DOHH2 (cell line): Measurements from ENCODE around the gene HSBP1.

Experiments
- H3F3A ChIP-seq: fragments of 200-600 bp; sonication (generic), shearing (Covaris generic); 2 replicates; pipeline ENCODE4 v1.6.0; 2016; ENCODE audit warnings: antibody characterized with exemption, mild to moderate bottlenecking; ENCODE audit not compliant: control insufficient read depth, insufficient read depth
- H3K27ac ChIP-seq: fragments of 200-600 bp; sonication (generic); 2 replicates; pipeline ENCODE4 v1.5.1; 2014; ENCODE audit warnings: low read depth, mild to moderate bottlenecking, low read length, moderate library complexity
- H3K27me3 ChIP-seq: fragments of 200-600 bp; sonication (generic); 2 replicates; pipeline ENCODE4 v1.6.1; 2014; ENCODE audit warnings: mild to moderate bottlenecking, low read length, mixed read lengths; ENCODE audit not compliant: control insufficient read depth
- H3K36me3 ChIP-seq: fragments of 200-600 bp; sonication (generic); 2 replicates; pipeline ENCODE4 v1.6.1; 2014; ENCODE audit warnings: mild to moderate bottlenecking, low read length, moderate library complexity, mixed read lengths; ENCODE audit not compliant: control insufficient read depth
- H3K4me1 ChIP-seq: fragments of 200-600 bp; sonication (generic); 2 replicates; pipeline ENCODE4 v1.6.1; 2014; ENCODE audit warnings: mild to moderate bottlenecking, low read length, mixed read lengths; ENCODE audit not compliant: control insufficient read depth
- H3K4me2 ChIP-seq: fragments of 200-600 bp; sonication (generic); 2 replicates; pipeline ENCODE4 v1.6.0; 2014; ENCODE audit warnings: mild to moderate bottlenecking, low read length, moderate library complexity
- H3K4me3 ChIP-seq: fragments of 200-600 bp; sonication (generic); 2 replicates; pipeline ENCODE4 v1.5.1; 2014; ENCODE audit warnings: mild to moderate bottlenecking, low read length, mixed read lengths
- H3K79me2 ChIP-seq: fragments of 200-600 bp; sonication (generic); 2 replicates; pipeline ENCODE4 v1.6.1; 2014; ENCODE audit warnings: mild to moderate bottlenecking, low read length, mixed read lengths; ENCODE audit not compliant: control insufficient read depth
- H3K9me2 ChIP-seq: fragments of 200-600 bp; sonication (generic); replicated peaks from 2 replicates; pipeline ENCODE4 v1.6.1; 2014; ENCODE audit warnings: mild to moderate bottlenecking, low read length, mixed read lengths; ENCODE audit not compliant: control insufficient read depth
- H3K9me3 ChIP-seq: fragments of 200-600 bp; sonication (generic); 2 replicates; pipeline ENCODE4 v1.6.1; 2014; ENCODE audit warnings: antibody characterized with exemption, low read length, mixed read lengths; ENCODE audit not compliant: control insufficient read depth, insufficient read depth
- H4K20me1 ChIP-seq: fragments of 200-600 bp; sonication (generic); 2 replicates; pipeline ENCODE4 v1.6.0; 2014; ENCODE audit warnings: low read depth, mild to moderate bottlenecking, antibody characterized with exemption, low read length, moderate library complexity; ENCODE audit not compliant: control insufficient read depth, insufficient read depth
- EZH2phosphoT487 ChIP-seq: fragments of 200-600 bp; sonication (generic); IDR thresholded peaks from 2 replicates; pipeline ENCODE4 v1.6.1; 2017; ENCODE audit warnings: borderline replicate concordance, mild to moderate bottlenecking, antibody characterized with exemption, low read length, moderate library complexity, mixed read lengths
- TF ChIP-seq, protein P1 (sequence below): fragments of 200-600 bp; sonication (generic); IDR thresholded peaks from one replicate; pipeline ENCODE4 v1.5.1; 2014; ENCODE audit warnings: antibody characterized with exemption, mild to moderate bottlenecking, low read depth, low read length; ENCODE audit not compliant: poor library complexity, severe bottlenecking

The HSBP1 gene

DNA sequence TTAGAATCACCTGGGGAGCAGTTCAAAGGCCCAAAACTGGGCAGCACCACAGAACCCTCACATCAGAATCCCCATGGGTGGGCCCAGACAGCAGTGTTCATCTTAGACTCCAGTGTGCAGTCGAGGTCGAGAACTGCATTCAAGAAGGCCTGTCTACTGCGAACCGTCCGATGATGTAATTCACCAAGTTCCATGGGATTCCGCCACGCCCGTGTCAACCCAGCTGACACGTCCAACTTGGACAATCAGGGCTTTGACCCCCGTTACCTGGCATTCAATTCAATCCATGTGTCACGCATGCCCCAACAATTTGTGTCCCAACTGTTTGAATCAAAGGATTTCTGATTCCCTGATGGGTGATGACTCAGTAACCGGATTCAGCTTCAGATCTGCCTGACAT, 9.2 kb downstream of the HSBP1 start:
- TF ChIP-seq EZH2phosphoT487 = no peak
- TF ChIP-seq, protein P1, sequence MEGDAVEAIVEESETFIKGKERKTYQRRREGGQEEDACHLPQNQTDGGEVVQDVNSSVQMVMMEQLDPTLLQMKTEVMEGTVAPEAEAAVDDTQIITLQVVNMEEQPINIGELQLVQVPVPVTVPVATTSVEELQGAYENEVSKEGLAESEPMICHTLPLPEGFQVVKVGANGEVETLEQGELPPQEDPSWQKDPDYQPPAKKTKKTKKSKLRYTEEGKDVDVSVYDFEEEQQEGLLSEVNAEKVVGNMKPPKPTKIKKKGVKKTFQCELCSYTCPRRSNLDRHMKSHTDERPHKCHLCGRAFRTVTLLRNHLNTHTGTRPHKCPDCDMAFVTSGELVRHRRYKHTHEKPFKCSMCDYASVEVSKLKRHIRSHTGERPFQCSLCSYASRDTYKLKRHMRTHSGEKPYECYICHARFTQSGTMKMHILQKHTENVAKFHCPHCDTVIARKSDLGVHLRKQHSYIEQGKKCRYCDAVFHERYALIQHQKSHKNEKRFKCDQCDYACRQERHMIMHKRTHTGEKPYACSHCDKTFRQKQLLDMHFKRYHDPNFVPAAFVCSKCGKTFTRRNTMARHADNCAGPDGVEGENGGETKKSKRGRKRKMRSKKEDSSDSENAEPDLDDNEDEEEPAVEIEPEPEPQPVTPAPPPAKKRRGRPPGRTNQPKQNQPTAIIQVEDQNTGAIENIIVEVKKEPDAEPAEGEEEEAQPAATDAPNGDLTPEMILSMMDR = no peak
- Histone ChIP-seq H3K27me3 (no peaks in the 10 kb centered on the region), H3F3A (0 out of 2 replicates have a peak, but pooled peaks cover 3% of the 10 kb centered on the region), H3K4me3 (no peak overlapping the region), H3K4me1 (peaks cover 7% of the 10 kb centered on the region; the same call in 1 of the 2 replicates), H3K9me3 (no peaks in the 10 kb centered on the region), H3K36me3 (peaks cover 9% of the 10 kb centered on the region), H3K9me2 (no peaks in the 10 kb centered on the region), H3K27ac (no peak overlapping the region), H3K4me2 (no peak overlapping the region), H4K20me1 (no peaks in the 10 kb centered on the region), H3K79me2 (no peaks in the 10 kb centered on the region)

DNA sequence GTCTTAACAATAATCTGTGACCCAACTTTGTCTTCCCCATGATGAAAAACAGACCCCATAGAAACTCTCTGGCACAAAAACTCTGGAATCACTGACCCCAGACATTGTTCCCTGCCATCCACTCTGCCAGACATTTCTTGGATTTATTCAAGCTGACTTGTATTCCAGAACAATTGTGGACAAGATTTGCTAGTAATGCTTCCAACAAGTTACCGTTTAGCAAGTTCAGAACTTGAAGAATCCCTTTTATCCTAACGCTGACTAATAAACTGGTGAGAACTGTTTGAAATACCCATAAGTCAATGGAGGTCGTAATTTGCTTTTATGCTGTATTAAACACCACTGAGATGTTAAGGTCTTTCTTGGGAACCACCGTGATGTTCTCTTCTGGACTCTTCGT, 10.5 kb downstream of the HSBP1 start:
- TF ChIP-seq EZH2phosphoT487 = no peak
- TF ChIP-seq, protein P1 = no peak
- no peaks in the 10 kb centered on the region for H3K9me2 ChIP-seq

DNA sequence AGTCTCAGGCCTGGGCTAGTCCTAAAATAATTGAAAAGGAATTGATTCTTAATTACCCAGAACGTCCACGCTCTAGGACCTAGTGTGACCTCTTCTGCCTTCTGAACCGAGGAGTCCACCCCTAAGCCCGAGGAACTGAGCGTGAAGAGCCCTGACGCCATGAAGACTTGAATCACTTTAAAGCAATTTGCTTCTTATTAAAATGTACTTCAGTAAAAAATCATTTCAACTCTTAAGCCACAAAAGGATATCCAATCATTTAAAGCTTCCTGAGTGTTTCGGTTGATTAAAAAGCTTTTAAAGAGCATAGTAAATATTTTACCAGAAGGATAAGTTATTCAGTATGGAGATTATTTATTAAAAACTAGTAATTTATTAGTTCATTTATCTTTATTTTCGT, 11.6 kb downstream of the HSBP1 start:
- no peak overlapping the region for H3K4me2 ChIP-seq
- H3K27ac ChIP-seq = no peak overlapping the region
- H3K36me3 ChIP-seq = no peaks in the 10 kb centered on the region
- H3K4me1 ChIP-seq = peaks cover 2% of the 10 kb centered on the region; the same call in 1 of the 2 replicates
- no peaks in the 10 kb centered on the region for H3K79me2 ChIP-seq
- no peaks in the 10 kb centered on the region for H3K9me3 ChIP-seq
- H4K20me1 ChIP-seq = no peaks in the 10 kb centered on the region
- TF ChIP-seq EZH2phosphoT487 = no peak
- TF ChIP-seq, protein P1 = no peak
- H3K9me2 ChIP-seq = no peaks in the 10 kb centered on the region
- H3K4me3 ChIP-seq = no peak overlapping the region
- no peaks in the 10 kb centered on the region for H3K27me3 ChIP-seq
- H3F3A ChIP-seq = 0 out of 2 replicates have a peak, but pooled peaks cover 2% of the 10 kb centered on the region

More for the DNA sequence above, 10.5 kb downstream of the HSBP1 start:
- H4K20me1 ChIP-seq = no peaks in the 10 kb centered on the region
- H3K27me3 ChIP-seq = no peaks in the 10 kb centered on the region
- 0 out of 2 replicates have a peak, but pooled peaks cover 3% of the 10 kb centered on the region for H3F3A ChIP-seq
- no peaks in the 10 kb centered on the region for H3K9me3 ChIP-seq
- H3K36me3 ChIP-seq = no peaks in the 10 kb centered on the region
- H3K79me2 ChIP-seq = no peaks in the 10 kb centered on the region
- peaks cover 7% of the 10 kb centered on the region; the same call in 1 of the 2 replicates for H3K4me1 ChIP-seq
- no peak overlapping the region for H3K27ac ChIP-seq
- H3K4me2 ChIP-seq = no peak overlapping the region
- no peak overlapping the region for H3K4me3 ChIP-seq
